Uterus (tissue), 2 donors: ENCODE results near the gene CRABP1.

ENCODE experiments used
- POLR2A ChIP-seq, 2 donors: fragments of 450-650 bp; IDR thresholded peaks; one replicate each; pipeline ENCODE4 v1.6.1; 2016; ENCODE audit warnings: antibody characterized with exemption in 2 of 2, mild to moderate bottlenecking in 1 of 2, moderate library complexity in 1 of 2
- TF ChIP-seq, protein P1 (sequence below), 4 experiments: fragments of 200-600 bp in 2 of 4; fragments of 450-650 bp in 2 of 4; sonication (generic) in 2 of 4; IDR thresholded peaks; one replicate each; pipeline ENCODE4 v1.5.1; 2016 to 2019; ENCODE audit warnings: antibody characterized with exemption in 4 of 4, mild to moderate bottlenecking in 2 of 4, moderate library complexity in 1 of 4

DNA sequence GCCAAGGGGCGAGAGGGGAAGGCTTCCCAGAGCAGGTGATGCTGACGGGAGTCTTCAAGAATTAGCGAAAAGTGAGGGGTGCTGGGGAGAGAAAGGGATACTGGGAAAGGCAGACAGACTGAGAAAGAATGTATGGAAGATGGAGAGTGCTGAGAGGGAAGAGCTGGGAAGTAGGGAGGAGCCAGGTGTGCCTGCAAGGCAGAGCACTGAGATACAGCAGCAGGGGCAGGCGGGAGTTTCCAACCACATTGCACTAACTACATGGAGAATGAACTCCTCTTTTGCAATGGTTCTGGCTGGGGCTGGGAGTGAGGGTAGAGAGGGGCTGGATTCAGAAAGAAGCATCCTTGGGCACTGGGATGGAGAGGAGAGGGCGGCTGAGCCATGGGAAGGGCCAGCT lies 16.0 kb upstream of the CRABP1 start:
- no peak for TF ChIP-seq POLR2A (IDR thresholded peaks at IDR 0.05)
- TF ChIP-seq, protein P1, sequence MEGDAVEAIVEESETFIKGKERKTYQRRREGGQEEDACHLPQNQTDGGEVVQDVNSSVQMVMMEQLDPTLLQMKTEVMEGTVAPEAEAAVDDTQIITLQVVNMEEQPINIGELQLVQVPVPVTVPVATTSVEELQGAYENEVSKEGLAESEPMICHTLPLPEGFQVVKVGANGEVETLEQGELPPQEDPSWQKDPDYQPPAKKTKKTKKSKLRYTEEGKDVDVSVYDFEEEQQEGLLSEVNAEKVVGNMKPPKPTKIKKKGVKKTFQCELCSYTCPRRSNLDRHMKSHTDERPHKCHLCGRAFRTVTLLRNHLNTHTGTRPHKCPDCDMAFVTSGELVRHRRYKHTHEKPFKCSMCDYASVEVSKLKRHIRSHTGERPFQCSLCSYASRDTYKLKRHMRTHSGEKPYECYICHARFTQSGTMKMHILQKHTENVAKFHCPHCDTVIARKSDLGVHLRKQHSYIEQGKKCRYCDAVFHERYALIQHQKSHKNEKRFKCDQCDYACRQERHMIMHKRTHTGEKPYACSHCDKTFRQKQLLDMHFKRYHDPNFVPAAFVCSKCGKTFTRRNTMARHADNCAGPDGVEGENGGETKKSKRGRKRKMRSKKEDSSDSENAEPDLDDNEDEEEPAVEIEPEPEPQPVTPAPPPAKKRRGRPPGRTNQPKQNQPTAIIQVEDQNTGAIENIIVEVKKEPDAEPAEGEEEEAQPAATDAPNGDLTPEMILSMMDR (IDR thresholded peaks at IDR 0.05): no peak
